MCF 10A (cell line): ENCODE measurements around the gene SHROOM3. TPM values are rescaled to one million over a fixed set of nuclear protein-coding genes. Genes with fewer than 3 reads are reported as not detected.

Experiments used
- BruUV-seq: library from RNA; stranded (reverse); fragments of 400-500 nt; replicated peaks from 2 replicates; lab custom pipeline; 2021; lab: Mats Ljungman, UMichigan
- CTCF ChIA-PET: fragments of 300-600 bp; sonication (Branson Sonifier 250); formaldehyde crosslinking; extraction: SDS; loops from one replicate; lab custom pipeline; 2021; ENCODE audit warnings: antibody characterized with exemption, inconsistent platforms; lab: Yijun Ruan, JAX
- POLR2A ChIA-PET: fragments of 300-600, 350-650 bp; sonication (Branson Sonifier 250); formaldehyde crosslinking; extraction: SDS; loops from one replicate; lab custom pipeline; 2020; ENCODE audit warnings: antibody characterized with exemption, inconsistent platforms; lab: Yijun Ruan, JAX
- DNase-seq: peaks from one replicate; pipeline ENCODE4 v3.0.0-alpha.2; 2018; ENCODE audit not compliant: unreplicated experiment
- H3K27ac Mint-ChIP-seq: one replicate; pipeline ENCODE4 v1.8.0; 2022; ENCODE audit warnings: mild to moderate bottlenecking, low read depth, mixed read lengths; ENCODE audit not compliant: unreplicated experiment
- H3K27me3 Mint-ChIP-seq: one replicate; pipeline ENCODE4 v1.8.0; 2022; ENCODE audit warnings: mixed read lengths; ENCODE audit not compliant: insufficient read depth, unreplicated experiment
- H3K36me3 Mint-ChIP-seq: one replicate; pipeline ENCODE4 v1.8.0; 2022; ENCODE audit warnings: mild to moderate bottlenecking, moderate library complexity, mixed read lengths; ENCODE audit not compliant: insufficient read depth, unreplicated experiment
- H3K4me1 Mint-ChIP-seq: one replicate; pipeline ENCODE4 v1.8.0; 2022; ENCODE audit warnings: mixed read lengths; ENCODE audit not compliant: insufficient read depth, unreplicated experiment
- H3K4me3 Mint-ChIP-seq: one replicate; pipeline ENCODE4 v1.8.0; 2022; ENCODE audit warnings: mild to moderate bottlenecking, moderate library complexity, mixed read lengths; ENCODE audit not compliant: unreplicated experiment
- H3K9me3 Mint-ChIP-seq: one replicate; pipeline ENCODE4 v1.8.0; 2022; ENCODE audit warnings: mixed read lengths; ENCODE audit not compliant: unreplicated experiment
- intact Hi-C: fragments of 100-400 bp; cut with micrococcal nuclease; formaldehyde crosslinking; loops from 2 replicates; pipeline ENCODE4 v1.14.1; 2022
- total RNA-seq: library from RNA; stranded (reverse); gene quantifications from 2 replicates; pipeline ENCODE4 v1.2.3, GENCODE V29; 2022
- TF ChIP-seq, protein P1 (sequence below): fragments of 200-600 bp; IDR thresholded peaks from one replicate; pipeline ENCODE4 v1.8.0; 2022; ENCODE audit warnings: antibody characterized with exemption, mild to moderate bottlenecking; ENCODE audit not compliant: unreplicated experiment

Gene SHROOM3
- total RNA-seq, 1 experiment from 2014 or later = 20.7 TPM

DNA sequence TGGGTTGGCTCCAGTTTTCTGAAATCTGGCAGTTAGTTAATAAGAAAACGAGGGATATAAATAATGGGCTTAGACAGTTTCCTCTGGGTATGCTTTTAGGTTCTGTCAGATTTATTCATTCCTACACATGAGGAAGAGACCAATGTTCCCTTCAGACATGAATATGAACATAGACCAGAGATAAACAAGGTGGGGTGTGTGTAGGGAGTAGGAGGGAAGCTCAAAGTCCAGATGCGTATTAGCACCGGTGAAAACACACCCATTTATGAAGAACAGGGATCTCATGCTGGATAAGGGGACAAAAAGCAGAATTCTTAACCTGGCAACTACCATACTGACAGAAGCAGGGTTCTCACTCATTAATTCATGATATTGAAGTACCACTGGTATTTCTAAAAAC, 240.0 kb downstream of the SHROOM3 start:
- Mint-ChIP-seq H3K27ac (peak overlapping the region; percentile 53), H3K27me3 (no peaks in the 10 kb centered on the region), H3K4me1 (no peaks in the 10 kb centered on the region)

DNA sequence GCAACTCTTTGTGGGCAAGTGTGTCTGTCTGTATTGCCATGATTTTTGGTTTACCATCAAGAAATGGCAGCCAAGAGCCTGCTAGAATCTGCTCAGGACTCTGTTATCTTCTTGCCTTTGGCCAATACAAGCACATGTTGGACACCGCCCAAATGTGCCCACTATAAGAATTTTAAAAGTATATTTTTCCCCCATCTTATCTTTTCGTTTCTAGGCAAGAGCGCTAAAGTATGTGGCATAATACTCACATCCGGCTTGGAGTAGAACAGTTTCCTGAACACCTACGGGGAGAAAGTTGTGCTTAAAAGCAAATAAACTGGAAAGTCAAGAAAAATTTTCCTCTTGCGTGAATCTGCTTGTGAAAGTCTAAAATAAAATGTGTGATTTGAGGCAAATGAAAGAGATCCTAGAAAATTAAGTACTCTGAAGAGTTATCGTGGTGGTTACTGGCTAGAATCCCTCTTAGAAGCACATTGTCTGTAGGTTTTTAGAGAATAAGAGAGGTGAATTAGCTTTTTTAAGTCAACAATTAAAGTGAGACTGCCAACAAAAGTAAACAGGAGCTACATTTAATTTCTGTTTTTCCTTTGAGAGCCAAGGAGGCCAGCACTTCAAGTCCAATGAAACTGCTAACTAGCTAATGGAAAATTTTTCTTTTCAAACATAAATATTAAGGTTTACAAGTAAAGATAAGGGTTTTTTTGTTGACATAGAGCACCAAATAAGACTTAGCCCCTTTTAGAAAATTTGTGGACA, 242.7 kb downstream of the SHROOM3 start:
- DNase-seq = no peak
- Mint-ChIP-seq H3K9me3 (peaks cover 7% of the 10 kb centered on the region), H3K36me3 (peaks cover 8% of the 10 kb centered on the region), H3K27me3 (no peaks in the 10 kb centered on the region), H3K4me3 (no peak overlapping the region), H3K27ac (no peak overlapping the region), H3K4me1 (no peaks in the 10 kb centered on the region)
- intact Hi-C loops = no loop called here
- ChIA-PET CTCF (interaction anchor here (0.7 kb wide), 1 partner anchor 11 kb away, joined by 3 read pairs; no protein-coding TSS in a partner anchor), POLR2A (interaction anchor here (0.5 to 1.0 kb wide), 3 partner anchors 11 to 118 kb away, joined by 3 to 5 read pairs (median 3); no protein-coding TSS in a partner anchor)
- TF ChIP-seq, protein P1, sequence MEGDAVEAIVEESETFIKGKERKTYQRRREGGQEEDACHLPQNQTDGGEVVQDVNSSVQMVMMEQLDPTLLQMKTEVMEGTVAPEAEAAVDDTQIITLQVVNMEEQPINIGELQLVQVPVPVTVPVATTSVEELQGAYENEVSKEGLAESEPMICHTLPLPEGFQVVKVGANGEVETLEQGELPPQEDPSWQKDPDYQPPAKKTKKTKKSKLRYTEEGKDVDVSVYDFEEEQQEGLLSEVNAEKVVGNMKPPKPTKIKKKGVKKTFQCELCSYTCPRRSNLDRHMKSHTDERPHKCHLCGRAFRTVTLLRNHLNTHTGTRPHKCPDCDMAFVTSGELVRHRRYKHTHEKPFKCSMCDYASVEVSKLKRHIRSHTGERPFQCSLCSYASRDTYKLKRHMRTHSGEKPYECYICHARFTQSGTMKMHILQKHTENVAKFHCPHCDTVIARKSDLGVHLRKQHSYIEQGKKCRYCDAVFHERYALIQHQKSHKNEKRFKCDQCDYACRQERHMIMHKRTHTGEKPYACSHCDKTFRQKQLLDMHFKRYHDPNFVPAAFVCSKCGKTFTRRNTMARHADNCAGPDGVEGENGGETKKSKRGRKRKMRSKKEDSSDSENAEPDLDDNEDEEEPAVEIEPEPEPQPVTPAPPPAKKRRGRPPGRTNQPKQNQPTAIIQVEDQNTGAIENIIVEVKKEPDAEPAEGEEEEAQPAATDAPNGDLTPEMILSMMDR = no peak
- no TSS peak for BruUV-seq

More for the DNA sequence above, 240.0 kb downstream of the SHROOM3 start:
- intact Hi-C loops = no loop called here
- Mint-ChIP-seq H3K4me3 (no peak overlapping the region), H3K36me3 (peaks cover 8% of the 10 kb centered on the region), H3K9me3 (peaks cover 7% of the 10 kb centered on the region)
- TF ChIP-seq, protein P1 = no peak
- no TSS peak for BruUV-seq
- no peak for DNase-seq
- ChIA-PET CTCF (no interaction called here), POLR2A (no interaction called here)

DNA sequence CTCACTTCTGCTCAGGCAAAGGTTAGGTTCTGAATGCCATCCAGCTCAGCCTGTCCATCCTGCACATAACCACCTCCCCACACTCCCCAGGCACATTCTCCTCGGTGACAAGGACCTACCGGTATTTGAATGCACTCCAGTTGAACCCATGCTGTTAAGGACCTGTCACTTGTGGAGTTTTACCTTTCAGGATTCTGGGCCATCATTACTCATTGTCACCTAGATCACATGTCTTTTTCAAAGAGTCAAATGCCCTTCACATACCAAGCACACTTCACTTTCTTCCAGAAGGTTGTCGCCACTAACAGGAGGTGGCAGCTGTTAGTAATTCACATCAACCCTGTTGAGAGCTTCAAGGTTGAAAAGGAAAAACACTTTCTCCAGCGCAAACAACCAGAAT, 244.7 kb downstream of the SHROOM3 start:
- Mint-ChIP-seq H3K9me3 (peaks cover 7% of the 10 kb centered on the region), H3K36me3 (peaks cover 8% of the 10 kb centered on the region), H3K27me3 (no peaks in the 10 kb centered on the region), H3K4me1 (no peaks in the 10 kb centered on the region), H3K27ac (no peak overlapping the region), H3K4me3 (no peak overlapping the region)
- POLR2A ChIA-PET = interaction anchor here (1.3 to 2.1 kb wide), 2 partner anchors 9 to 24 kb away, joined by 4 to 7 read pairs; no protein-coding TSS in a partner anchor
- TF ChIP-seq, protein P1 = no peak
- BruUV-seq = no TSS peak
- no peak for DNase-seq
- intact Hi-C loops = no loop called here
- CTCF ChIA-PET = interaction anchor here (0.7 to 1.5 kb wide), 3 partner anchors 9 to 247 kb away, joined by 3 read pairs; no protein-coding TSS in a partner anchor

DNA sequence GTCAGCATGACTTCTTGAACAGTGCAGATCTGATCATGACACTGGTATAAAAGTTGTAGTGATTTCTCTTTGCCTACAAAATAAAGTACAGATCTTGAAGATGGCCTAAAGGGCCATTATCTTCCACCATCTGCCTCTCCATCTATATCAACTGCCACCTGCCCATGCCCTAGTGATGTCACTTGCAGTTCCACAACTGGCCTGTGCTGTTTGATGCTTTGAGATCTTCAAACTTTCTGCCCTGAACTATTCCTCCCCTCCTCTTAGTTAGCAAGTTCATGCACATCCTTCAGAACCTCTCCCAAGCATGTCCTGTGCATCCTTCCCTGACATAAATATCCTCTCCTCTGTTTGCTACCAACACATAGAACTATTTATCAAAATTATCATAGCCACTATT, 245.9 kb downstream of the SHROOM3 start:
- Mint-ChIP-seq H3K27me3 (no peaks in the 10 kb centered on the region), H3K36me3 (peaks cover 8% of the 10 kb centered on the region), H3K4me1 (no peaks in the 10 kb centered on the region), H3K27ac (no peak overlapping the region), H3K4me3 (no peak overlapping the region), H3K9me3 (peaks cover 7% of the 10 kb centered on the region)
- no TSS peak for BruUV-seq
- TF ChIP-seq, protein P1 = no peak
- POLR2A ChIA-PET = interaction anchor here (1.2 to 1.3 kb wide), 2 partner anchors 8 to 22 kb away, joined by 3 to 7 read pairs; no protein-coding TSS in a partner anchor
- intact Hi-C loops = no loop called here
- DNase-seq = no peak
- CTCF ChIA-PET = interaction anchor here (0.5 to 0.7 kb wide), 2 partner anchors 73 to 161 kb away, joined by 3 to 5 read pairs; no protein-coding TSS in a partner anchor
